ENCODE data around the gene CTNNA2.

The CTNNA2 gene

GRCh38 chr2:79820281-79820680 is 307.4 kb downstream of the CTNNA2 start:
- Histone ChIP-seq H3K23ac (ENCODE audit: low read depth, low read length, poor library complexity) (no peak overlapping the region), H3K4me2 (ENCODE audit: insufficient read depth, low read length, poor library complexity, severe bottlenecking) (no peak overlapping the region), H2BK12ac (ENCODE audit: low read length) (no peak overlapping the region), H3K4me3 (ENCODE audit: low read length in 2 of 2) (no peak overlapping the region), H3K18ac (ENCODE audit: low read length) (no peak overlapping the region), H4K91ac (ENCODE audit: low read depth, low read length, poor library complexity) (no peak overlapping the region), H3K27ac (replicated peaks; ENCODE audit: low read length) (no peak overlapping the region), H2AK5ac (ENCODE audit: low read depth, low read length) (no peak overlapping the region), H3K4me1 (ENCODE audit: control insufficient read depth in 2 of 2, insufficient read depth in 1 of 2, low read depth in 1 of 2, low read length in 2 of 2) (no peaks in the 10 kb centered on the region), H3K14ac (ENCODE audit: low read length) (no peak overlapping the region), H2BK5ac (ENCODE audit: low read length) (no peak overlapping the region), H2AFZ (ENCODE audit: low read length) (no peak overlapping the region), H2BK15ac (ENCODE audit: low read length) (no peak overlapping the region), H3K79me1 (ENCODE audit: low read depth, low read length) (no peaks in the 10 kb centered on the region), H3K9ac (ENCODE audit: low read depth, low read length, poor library complexity) (no peak overlapping the region), H3K9me3 (replicated peaks in 1 of 2; ENCODE audit: control insufficient read depth in 2 of 2, insufficient read depth in 1 of 2, low read depth in 1 of 2, low read length in 2 of 2) (no peaks in the 10 kb centered on the region), H3K36me3 (replicated peaks in 1 of 2; ENCODE audit: control insufficient read depth in 2 of 2, insufficient read depth in 2 of 2, low read length in 2 of 2) (no peaks in the 10 kb centered on the region), H4K8ac (ENCODE audit: low read depth, low read length) (no peak overlapping the region), H3K4ac (ENCODE audit: low read length) (no peak overlapping the region), H3K27me3 (ENCODE audit: control insufficient read depth in 3 of 3, insufficient read depth in 3 of 3, low read depth in 1 of 3, low read length in 3 of 3) (no peaks in the 10 kb centered on the region), H2BK120ac (ENCODE audit: low read depth, low read length) (no peak overlapping the region)
- no peak for DNase-seq (ENCODE audit: low spot score)
- WGBS, 2 donors (ENCODE audit: extremely low coverage in 2 of 2, insufficient read length in 2 of 2, insufficient replicate concordance in 1 of 2): no CpG with 5 or more reads among the region's 4 CpGs

DNA sequence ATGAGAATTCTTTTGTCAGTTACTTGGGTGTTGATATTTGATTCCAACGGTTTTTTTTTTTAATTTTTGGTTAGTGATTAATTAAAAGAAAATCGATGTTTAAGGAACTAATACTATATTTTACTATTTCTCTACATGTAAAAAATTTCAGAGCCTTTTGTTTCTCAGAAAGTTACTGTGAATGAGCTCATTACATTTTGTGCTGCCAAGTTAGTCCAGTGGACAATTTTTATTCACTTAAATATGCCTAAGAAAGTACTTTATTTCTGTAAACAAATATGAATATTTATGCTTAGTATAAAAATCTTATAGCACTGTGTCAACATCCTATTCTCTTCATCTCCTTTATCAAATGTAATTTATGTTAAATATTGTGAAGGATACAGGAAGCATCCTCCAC is 309.3 kb downstream of the CTNNA2 start:
- H3K27ac ChIP-seq (replicated peaks; ENCODE audit: low read length): no peak overlapping the region
- no peak overlapping the region for H2BK15ac ChIP-seq (ENCODE audit: low read length)
- H2AFZ ChIP-seq (ENCODE audit: low read length): no peak overlapping the region
- no peak for DNase-seq (ENCODE audit: low spot score)
- H3K4ac ChIP-seq (ENCODE audit: low read length): no peak overlapping the region
- H3K36me3 ChIP-seq (replicated peaks in 1 of 2; ENCODE audit: control insufficient read depth in 2 of 2, insufficient read depth in 2 of 2, low read length in 2 of 2): no peaks in the 10 kb centered on the region
- H2BK5ac ChIP-seq (ENCODE audit: low read length): no peak overlapping the region
- H3K79me1 ChIP-seq (ENCODE audit: low read depth, low read length): no peaks in the 10 kb centered on the region
- no peaks in the 10 kb centered on the region for H3K9me3 ChIP-seq (replicated peaks in 1 of 2; ENCODE audit: control insufficient read depth in 2 of 2, insufficient read depth in 1 of 2, low read depth in 1 of 2, low read length in 2 of 2)
- H4K8ac ChIP-seq (ENCODE audit: low read depth, low read length): no peak overlapping the region
- H3K4me2 ChIP-seq (ENCODE audit: insufficient read depth, low read length, poor library complexity, severe bottlenecking): no peak overlapping the region
- no CpG with 5 or more reads among the region's 2 CpGs for WGBS, 2 donors (ENCODE audit: extremely low coverage in 2 of 2, insufficient read length in 2 of 2, insufficient replicate concordance in 1 of 2)
- no peaks in the 10 kb centered on the region for H3K4me1 ChIP-seq (ENCODE audit: control insufficient read depth in 2 of 2, insufficient read depth in 1 of 2, low read depth in 1 of 2, low read length in 2 of 2)
- no peak overlapping the region for H2BK120ac ChIP-seq (ENCODE audit: low read depth, low read length)
- H2AK5ac ChIP-seq (ENCODE audit: low read depth, low read length): no peak overlapping the region
- no peak overlapping the region for H3K23ac ChIP-seq (ENCODE audit: low read depth, low read length, poor library complexity)
- H3K4me3 ChIP-seq (ENCODE audit: low read length in 2 of 2): no peak overlapping the region
- no peak overlapping the region for H3K9ac ChIP-seq (ENCODE audit: low read depth, low read length, poor library complexity)
- no peaks in the 10 kb centered on the region for H3K27me3 ChIP-seq (ENCODE audit: control insufficient read depth in 3 of 3, insufficient read depth in 3 of 3, low read depth in 1 of 3, low read length in 3 of 3)
- H2BK12ac ChIP-seq (ENCODE audit: low read length): no peak overlapping the region
- H3K18ac ChIP-seq (ENCODE audit: low read length): no peak overlapping the region
- no peak overlapping the region for H4K91ac ChIP-seq (ENCODE audit: low read depth, low read length, poor library complexity)
- H3K14ac ChIP-seq (ENCODE audit: low read length): no peak overlapping the region

- WGBS, 2 donors (ENCODE audit: extremely low coverage in 2 of 2, insufficient read length in 2 of 2, insufficient replicate concordance in 1 of 2): no CpG with 5 or more reads among the region's 6 CpGs
- H3K4me2 ChIP-seq (ENCODE audit: insufficient read depth, low read length, poor library complexity, severe bottlenecking): no peak overlapping the region
- H2AFZ ChIP-seq (ENCODE audit: low read length): peak overlapping the region; percentile 47
- no peaks in the 10 kb centered on the region for H3K27me3 ChIP-seq (ENCODE audit: control insufficient read depth in 3 of 3, insufficient read depth in 3 of 3, low read depth in 1 of 3, low read length in 3 of 3)
- no peak overlapping the region for H3K14ac ChIP-seq (ENCODE audit: low read length)
- no peak overlapping the region for H3K23ac ChIP-seq (ENCODE audit: low read depth, low read length, poor library complexity)
- DNase-seq (ENCODE audit: low spot score): no peak
- no peaks in the 10 kb centered on the region for H3K4me1 ChIP-seq (ENCODE audit: control insufficient read depth in 2 of 2, insufficient read depth in 1 of 2, low read depth in 1 of 2, low read length in 2 of 2)
- H3K9me3 ChIP-seq (replicated peaks in 1 of 2; ENCODE audit: control insufficient read depth in 2 of 2, insufficient read depth in 1 of 2, low read depth in 1 of 2, low read length in 2 of 2): no peaks in the 10 kb centered on the region
- H3K4ac ChIP-seq (ENCODE audit: low read length): no peak overlapping the region
- H4K8ac ChIP-seq (ENCODE audit: low read depth, low read length): no peak overlapping the region
- H3K27ac ChIP-seq (replicated peaks; ENCODE audit: low read length): no peak overlapping the region
- no peak overlapping the region for H2BK5ac ChIP-seq (ENCODE audit: low read length)
- no peak overlapping the region for H3K18ac ChIP-seq (ENCODE audit: low read length)
- H3K79me1 ChIP-seq (ENCODE audit: low read depth, low read length): no peaks in the 10 kb centered on the region
- H2BK120ac ChIP-seq (ENCODE audit: low read depth, low read length): no peak overlapping the region
- no peak overlapping the region for H2BK12ac ChIP-seq (ENCODE audit: low read length)
- no peaks in the 10 kb centered on the region for H3K36me3 ChIP-seq (replicated peaks in 1 of 2; ENCODE audit: control insufficient read depth in 2 of 2, insufficient read depth in 2 of 2, low read length in 2 of 2)
- H3K9ac ChIP-seq (ENCODE audit: low read depth, low read length, poor library complexity): no peak overlapping the region
- no peak overlapping the region for H2AK5ac ChIP-seq (ENCODE audit: low read depth, low read length)
- no peak overlapping the region for H4K91ac ChIP-seq (ENCODE audit: low read depth, low read length, poor library complexity)
- H2BK15ac ChIP-seq (ENCODE audit: low read length): no peak overlapping the region
- no peak overlapping the region for H3K4me3 ChIP-seq (ENCODE audit: low read length in 2 of 2)
Observed at GRCh38 chr2:79824086-79824786, 311.4 kb downstream of the CTNNA2 start.

DNA sequence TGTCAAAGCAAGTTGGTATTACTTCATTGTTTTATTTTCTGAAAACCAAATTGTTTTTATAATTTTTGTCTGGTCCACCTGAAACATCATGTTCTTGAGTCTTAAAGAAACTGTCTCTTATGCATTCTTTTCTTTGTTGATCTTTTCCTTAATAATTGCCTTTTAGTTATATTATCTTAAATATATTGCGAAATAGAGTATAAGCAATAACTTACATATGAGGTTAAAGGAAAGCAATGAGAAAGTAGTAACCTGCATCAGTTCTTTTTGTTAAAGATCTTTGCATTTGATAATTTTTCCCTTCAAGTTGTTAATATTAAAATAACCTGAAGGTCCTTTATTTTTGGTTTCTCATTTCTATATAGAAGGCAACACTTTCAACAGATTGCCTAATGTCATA is 315.0 kb downstream of the CTNNA2 start:
- H2BK12ac ChIP-seq (ENCODE audit: low read length): no peak overlapping the region
- no peaks in the 10 kb centered on the region for H3K79me1 ChIP-seq (ENCODE audit: low read depth, low read length)
- no peak overlapping the region for H4K8ac ChIP-seq (ENCODE audit: low read depth, low read length)
- H3K14ac ChIP-seq (ENCODE audit: low read length): no peak overlapping the region
- H3K18ac ChIP-seq (ENCODE audit: low read length): no peak overlapping the region
- no peak overlapping the region for H2BK15ac ChIP-seq (ENCODE audit: low read length)
- H3K27ac ChIP-seq (replicated peaks; ENCODE audit: low read length): no peak overlapping the region
- no peaks in the 10 kb centered on the region for H3K27me3 ChIP-seq (ENCODE audit: control insufficient read depth in 3 of 3, insufficient read depth in 3 of 3, low read depth in 1 of 3, low read length in 3 of 3)
- no peak overlapping the region for H2AK5ac ChIP-seq (ENCODE audit: low read depth, low read length)
- no peak overlapping the region for H4K91ac ChIP-seq (ENCODE audit: low read depth, low read length, poor library complexity)
- no peak overlapping the region for H2BK5ac ChIP-seq (ENCODE audit: low read length)
- no peak overlapping the region for H3K4ac ChIP-seq (ENCODE audit: low read length)
- H3K4me3 ChIP-seq (ENCODE audit: low read length in 2 of 2): no peak overlapping the region
- H3K9me3 ChIP-seq (replicated peaks in 1 of 2; ENCODE audit: control insufficient read depth in 2 of 2, insufficient read depth in 1 of 2, low read depth in 1 of 2, low read length in 2 of 2): no peaks in the 10 kb centered on the region
- H2AFZ ChIP-seq (ENCODE audit: low read length): no peak overlapping the region
- no CpG with 5 or more reads among the region's 1 CpG for WGBS, 2 donors (ENCODE audit: extremely low coverage in 2 of 2, insufficient read length in 2 of 2, insufficient replicate concordance in 1 of 2)
- H3K9ac ChIP-seq (ENCODE audit: low read depth, low read length, poor library complexity): no peak overlapping the region
- no peak for DNase-seq (ENCODE audit: low spot score)
- no peak overlapping the region for H2BK120ac ChIP-seq (ENCODE audit: low read depth, low read length)
- H3K23ac ChIP-seq (ENCODE audit: low read depth, low read length, poor library complexity): no peak overlapping the region
- no peak overlapping the region for H3K4me2 ChIP-seq (ENCODE audit: insufficient read depth, low read length, poor library complexity, severe bottlenecking)
- H3K4me1 ChIP-seq (ENCODE audit: control insufficient read depth in 2 of 2, insufficient read depth in 1 of 2, low read depth in 1 of 2, low read length in 2 of 2): peaks cover 5 to 10% of the 10 kb centered on the region in 2 donors
- no peaks in the 10 kb centered on the region for H3K36me3 ChIP-seq (replicated peaks in 1 of 2; ENCODE audit: control insufficient read depth in 2 of 2, insufficient read depth in 2 of 2, low read length in 2 of 2)
